Measurements from ENCODE around the gene PRDX5.

PRDX5 gene

GRCh38 chr11:64298966-64299846, 18.7 kb upstream of the PRDX5 start:
- no peaks in the 10 kb centered on the region for H3K36me3 ChIP-seq (ENCODE audit: control insufficient read depth, insufficient read depth, low read length)
- no peaks in the 10 kb centered on the region for H3K9me3 ChIP-seq (ENCODE audit: control insufficient read depth, low read length)
- H3K27me3 ChIP-seq (ENCODE audit: control insufficient read depth, insufficient read depth, low read length, poor library complexity, severe bottlenecking): peaks cover 93% of the 10 kb centered on the region
- WGBS, 2 experiments: 7 to 8% methylated on average over 59 of the region's 60 CpGs
- peak overlapping the region; percentile 20 for H3K4me3 ChIP-seq (ENCODE audit: insufficient read depth, low read depth, low read length)
- no peak overlapping the region for H3K27ac ChIP-seq (ENCODE audit: insufficient read depth, low read depth, low read length, poor library complexity, severe bottlenecking)
- H3K4me1 ChIP-seq (ENCODE audit: control insufficient read depth, insufficient read depth, low read length): peaks cover 14% of the 10 kb centered on the region

GRCh38 chr11:64299847-64300648, 17.9 kb upstream of the PRDX5 start, which contains the start of gene CATSPERZ:
CATSPERZ (plus strand) TSS chr11:64300358; CDS start chr11:64300411, 53 bp downstream.
- peaks cover 14% of the 10 kb centered on the region for H3K4me1 ChIP-seq (ENCODE audit: control insufficient read depth, insufficient read depth, low read length)
- H3K27ac ChIP-seq (ENCODE audit: insufficient read depth, low read depth, low read length, poor library complexity, severe bottlenecking): peak within 1 kb of the TSS; percentile 58
- H3K27me3 ChIP-seq (ENCODE audit: control insufficient read depth, insufficient read depth, low read length, poor library complexity, severe bottlenecking): peaks cover 85% of the 10 kb centered on the region
- H3K36me3 ChIP-seq (ENCODE audit: control insufficient read depth, insufficient read depth, low read length): no peaks in the 10 kb centered on the region
- WGBS, 2 experiments: 13% methylated on average over 54 of the region's 54 CpGs
- peak within 1 kb of the TSS; percentile 20 for H3K4me3 ChIP-seq (ENCODE audit: insufficient read depth, low read depth, low read length)
- no peaks in the 10 kb centered on the region for H3K9me3 ChIP-seq (ENCODE audit: control insufficient read depth, low read length)

- Histone ChIP-seq H3K27ac (ENCODE audit: insufficient read depth, low read depth, low read length, poor library complexity, severe bottlenecking) (no peak overlapping the region), H3K27me3 (ENCODE audit: control insufficient read depth, insufficient read depth, low read length, poor library complexity, severe bottlenecking) (peaks cover 52% of the 10 kb centered on the region), H3K9me3 (ENCODE audit: control insufficient read depth, low read length) (no peaks in the 10 kb centered on the region), H3K36me3 (ENCODE audit: control insufficient read depth, insufficient read depth, low read length) (no peaks in the 10 kb centered on the region), H3K4me1 (ENCODE audit: control insufficient read depth, insufficient read depth, low read length) (peaks cover 22% of the 10 kb centered on the region), H3K4me3 (ENCODE audit: insufficient read depth, low read depth, low read length) (no peak overlapping the region)
- 91 to 93% methylated on average over 13 of the region's 13 CpGs for WGBS, 2 experiments
Observed at GRCh38 chr11:64303109-64304031, 14.6 kb upstream of the PRDX5 start.

GRCh38 chr11:64304032-64304315, 13.9 kb upstream of the PRDX5 start:
- Histone ChIP-seq H3K4me1 (ENCODE audit: control insufficient read depth, insufficient read depth, low read length) (peaks cover 22% of the 10 kb centered on the region), H3K4me3 (ENCODE audit: insufficient read depth, low read depth, low read length) (no peak overlapping the region), H3K9me3 (ENCODE audit: control insufficient read depth, low read length) (no peaks in the 10 kb centered on the region), H3K36me3 (ENCODE audit: control insufficient read depth, insufficient read depth, low read length) (no peaks in the 10 kb centered on the region), H3K27ac (ENCODE audit: insufficient read depth, low read depth, low read length, poor library complexity, severe bottlenecking) (no peak overlapping the region), H3K27me3 (ENCODE audit: control insufficient read depth, insufficient read depth, low read length, poor library complexity, severe bottlenecking) (peaks cover 46% of the 10 kb centered on the region)
- 50 to 55% methylated on average over 5 of the region's 5 CpGs for WGBS, 2 experiments

- Histone ChIP-seq H3K4me1 (ENCODE audit: control insufficient read depth, insufficient read depth, low read length) (peaks cover 18% of the 10 kb centered on the region), H3K27me3 (ENCODE audit: control insufficient read depth, insufficient read depth, low read length, poor library complexity, severe bottlenecking) (peaks cover 41% of the 10 kb centered on the region), H3K4me3 (ENCODE audit: insufficient read depth, low read depth, low read length) (peak overlapping the region; percentile 51), H3K27ac (ENCODE audit: insufficient read depth, low read depth, low read length, poor library complexity, severe bottlenecking) (peak overlapping the region; percentile 78), H3K9me3 (ENCODE audit: control insufficient read depth, low read length) (no peaks in the 10 kb centered on the region), H3K36me3 (ENCODE audit: control insufficient read depth, insufficient read depth, low read length) (no peaks in the 10 kb centered on the region)
- WGBS, 2 experiments: 1% methylated on average over 46 of the region's 46 CpGs
Observed at GRCh38 chr11:64304316-64305072, 13.4 kb upstream of the PRDX5 start.

GRCh38 chr11:64305075-64305690, 12.7 kb upstream of the PRDX5 start, which contains the start of gene ESRRA:
ESRRA (plus strand) TSS chr11:64305524; CDS start chr11:64307180, 1,656 bp downstream.
- peaks cover 13% of the 10 kb centered on the region for H3K4me1 ChIP-seq (ENCODE audit: control insufficient read depth, insufficient read depth, low read length)
- peak within 1 kb of the TSS; percentile 66 for H3K4me3 ChIP-seq (ENCODE audit: insufficient read depth, low read depth, low read length)
- WGBS, 2 experiments: 0% methylated on average over 81 of the region's 81 CpGs
- H3K27me3 ChIP-seq (ENCODE audit: control insufficient read depth, insufficient read depth, low read length, poor library complexity, severe bottlenecking): peaks cover 34% of the 10 kb centered on the region
- H3K36me3 ChIP-seq (ENCODE audit: control insufficient read depth, insufficient read depth, low read length): no peaks in the 10 kb centered on the region
- H3K9me3 ChIP-seq (ENCODE audit: control insufficient read depth, low read length): no peaks in the 10 kb centered on the region
- H3K27ac ChIP-seq (ENCODE audit: insufficient read depth, low read depth, low read length, poor library complexity, severe bottlenecking): peak within 1 kb of the TSS; percentile 78

GRCh38 chr11:64305691-64306562, 12.0 kb upstream of the PRDX5 start:
- no peaks in the 10 kb centered on the region for H3K9me3 ChIP-seq (ENCODE audit: control insufficient read depth, low read length)
- H3K27me3 ChIP-seq (ENCODE audit: control insufficient read depth, insufficient read depth, low read length, poor library complexity, severe bottlenecking): peaks cover 26% of the 10 kb centered on the region
- 0 to 1% methylated on average over 71 of the region's 71 CpGs for WGBS, 2 experiments
- no peaks in the 10 kb centered on the region for H3K36me3 ChIP-seq (ENCODE audit: control insufficient read depth, insufficient read depth, low read length)
- peak overlapping the region; percentile 66 for H3K4me3 ChIP-seq (ENCODE audit: insufficient read depth, low read depth, low read length)
- peaks cover 8% of the 10 kb centered on the region for H3K4me1 ChIP-seq (ENCODE audit: control insufficient read depth, insufficient read depth, low read length)
- H3K27ac ChIP-seq (ENCODE audit: insufficient read depth, low read depth, low read length, poor library complexity, severe bottlenecking): no peak overlapping the region

GRCh38 chr11:64306563-64306875, 11.4 kb upstream of the PRDX5 start:
- 28 to 32% methylated on average over 9 of the region's 9 CpGs for WGBS, 2 experiments
- Histone ChIP-seq H3K4me1 (ENCODE audit: control insufficient read depth, insufficient read depth, low read length) (peaks cover 8% of the 10 kb centered on the region), H3K36me3 (ENCODE audit: control insufficient read depth, insufficient read depth, low read length) (no peaks in the 10 kb centered on the region), H3K27me3 (ENCODE audit: control insufficient read depth, insufficient read depth, low read length, poor library complexity, severe bottlenecking) (peaks cover 20% of the 10 kb centered on the region), H3K27ac (ENCODE audit: insufficient read depth, low read depth, low read length, poor library complexity, severe bottlenecking) (no peak overlapping the region), H3K4me3 (ENCODE audit: insufficient read depth, low read depth, low read length) (peak overlapping the region; percentile 66), H3K9me3 (ENCODE audit: control insufficient read depth, low read length) (no peaks in the 10 kb centered on the region)

Measured in ectodermal cell (in vitro differentiated cells).